IMR-90 (cell line): ENCODE results near the gene KCP. TPM values are rescaled to one million over a fixed set of nuclear protein-coding genes. Genes with fewer than 3 reads are reported as not detected.
A peak's percentile ranks its signal among the peaks of the same experiment; 100 is the strongest.

Experiments used
- ATAC-seq: fragments of 200-7000 bp; cut with Tn5 transposase; 2 replicates; pipeline ENCODE4 v1.9.1; 2020; ENCODE audit warnings: low read depth, mild to moderate bottlenecking, moderate library complexity
- BruUV-seq: library from RNA; stranded (reverse); fragments of 400-500 nt; replicated peaks from 2 replicates; lab custom pipeline; 2021; lab: Mats Ljungman, UMichigan
- CTCF ChIA-PET: fragments of 300-600 bp; formaldehyde crosslinking; extraction: SDS; loops from one replicate; lab custom pipeline; 2021; ENCODE audit warnings: antibody characterized with exemption; lab: Yijun Ruan, JAX
- POLR2A ChIA-PET: fragments of 300-600 bp; sonication (Branson Sonifier 250); formaldehyde crosslinking; loops from one replicate; lab custom pipeline; 2022; ENCODE audit warnings: antibody characterized with exemption; ENCODE audit not compliant: unreplicated experiment; lab: Charles Lee
- DNase-seq: peaks from one replicate; pipeline ENCODE4 v3.0.0; 2013
- H2AFZ ChIP-seq: replicated peaks from 2 replicates; pipeline ENCODE3; 2013; ENCODE audit warnings: low read length, mild to moderate bottlenecking; ENCODE audit not compliant: poor library complexity
- H2AK5ac ChIP-seq: 2 replicates; pipeline ENCODE4 v1.6.1; 2013; ENCODE audit warnings: low read depth, low read length, inconsistent platforms
- H2AK9ac ChIP-seq: replicated peaks from 2 replicates; pipeline ENCODE3; 2013; ENCODE audit warnings: mild to moderate bottlenecking, low read depth, low read length, moderate library complexity; ENCODE audit not compliant: poor library complexity
- H2BK120ac ChIP-seq: 2 replicates; pipeline ENCODE4 v1.6.1; 2013; ENCODE audit warnings: low read depth, low read length, inconsistent platforms
- H2BK15ac ChIP-seq: 3 replicates; pipeline ENCODE4 v1.6.1; 2013; ENCODE audit warnings: low read depth, low read length, inconsistent platforms
- H2BK20ac ChIP-seq: 2 replicates; pipeline ENCODE4 v1.6.1; 2013; ENCODE audit warnings: low read depth, mild to moderate bottlenecking, inconsistent platforms, low read length, moderate library complexity
- H2BK5ac ChIP-seq: 2 replicates; pipeline ENCODE4 v1.6.1; 2013; ENCODE audit warnings: mild to moderate bottlenecking, low read depth, low read length, inconsistent platforms; ENCODE audit not compliant: poor library complexity, severe bottlenecking
- H3K14ac ChIP-seq: replicated peaks from 2 replicates; pipeline ENCODE4 v1.6.1; 2013; ENCODE audit warnings: low read depth, low read length, inconsistent platforms
- H3K18ac ChIP-seq: 2 replicates; pipeline ENCODE4 v1.6.1; 2013; ENCODE audit warnings: low read depth, low read length, control low read depth
- H3K23ac ChIP-seq: 2 replicates; pipeline ENCODE4 v1.6.1; 2013; ENCODE audit warnings: low read depth, low read length, inconsistent platforms
- H3K27ac ChIP-seq: 2 replicates; pipeline ENCODE4 v1.5.1; 2013; ENCODE audit warnings: mild to moderate bottlenecking, control low read depth, low read length; ENCODE audit not compliant: insufficient read depth
- H3K27me3 ChIP-seq: 2 replicates; pipeline ENCODE4 v1.6.1; 2013; ENCODE audit warnings: low read length; ENCODE audit not compliant: control insufficient read depth, insufficient read depth
- H3K36me3 ChIP-seq: 2 replicates; pipeline ENCODE4 v1.6.1; 2013; ENCODE audit warnings: low read length, mixed read lengths; ENCODE audit not compliant: control insufficient read depth, insufficient read depth
- H3K4ac ChIP-seq: 2 replicates; pipeline ENCODE4 v1.6.1; 2013; ENCODE audit warnings: low read depth, low read length, inconsistent platforms
- H3K4me1 ChIP-seq: 2 replicates; pipeline ENCODE4 v1.6.1; 2013; ENCODE audit warnings: low read length, mixed read lengths; ENCODE audit not compliant: control insufficient read depth, insufficient read depth
- H3K4me2 ChIP-seq: 2 replicates; pipeline ENCODE4 v1.6.1; 2013; ENCODE audit warnings: low read depth, mild to moderate bottlenecking, control low read depth, low read length, moderate library complexity
- H3K4me3 ChIP-seq: 2 replicates; pipeline ENCODE4 v1.5.1; 2013; ENCODE audit warnings: low read depth, mild to moderate bottlenecking, control low read depth, low read length, moderate library complexity; ENCODE audit not compliant: insufficient read depth
- H3K56ac ChIP-seq: 2 replicates; pipeline ENCODE4 v1.6.1; 2013; ENCODE audit warnings: low read length, inconsistent platforms; ENCODE audit not compliant: insufficient read depth; ENCODE audit errors: extremely low read depth
- H3K79me1 ChIP-seq, 2 experiments: 2 replicates each; pipeline ENCODE4 v1.6.1; 2013; ENCODE audit warnings: low read length in 2 of 2, inconsistent platforms in 1 of 2, low read depth in 1 of 2
- H3K9ac ChIP-seq: 2 replicates; pipeline ENCODE4 v1.6.1; 2013; ENCODE audit warnings: low read depth, low read length, control low read depth
- H3K9me1 ChIP-seq: 2 replicates; pipeline ENCODE4 v1.6.1; 2013; ENCODE audit warnings: low read length, inconsistent platforms; ENCODE audit not compliant: insufficient read depth
- H3K9me3 ChIP-seq: 2 replicates; pipeline ENCODE4 v1.6.1; 2013; ENCODE audit warnings: low read length; ENCODE audit not compliant: control insufficient read depth, insufficient read depth
- H4K20me1 ChIP-seq: 2 replicates; pipeline ENCODE4 v1.6.1; 2013; ENCODE audit warnings: low read length, inconsistent platforms; ENCODE audit not compliant: insufficient read depth
- H4K5ac ChIP-seq: 2 replicates; pipeline ENCODE4 v1.6.1; 2013; ENCODE audit warnings: mild to moderate bottlenecking, low read depth, low read length, control low read depth
- H4K8ac ChIP-seq, 2 experiments: 2 replicates each; pipeline ENCODE4 v1.6.1; 2013; ENCODE audit warnings: low read depth in 2 of 2, low read length in 2 of 2, control low read depth in 1 of 2, inconsistent platforms in 1 of 2
- H4K91ac ChIP-seq: 2 replicates; pipeline ENCODE4 v1.6.1; 2013; ENCODE audit warnings: low read depth, low read length, inconsistent platforms; ENCODE audit not compliant: insufficient read depth
- MAZ ChIP-seq: IDR thresholded peaks from 2 replicates; pipeline ENCODE4 v1.6.1; 2012; ENCODE audit warnings: low read depth, mild to moderate bottlenecking, low read length, improper control_type of control experiment, moderate library complexity, borderline replicate concordance
- RCOR1 ChIP-seq: IDR thresholded peaks from 2 replicates; pipeline ENCODE4 v1.6.1; 2012; ENCODE audit warnings: mild to moderate bottlenecking, low read length, improper control_type of control experiment; ENCODE audit not compliant: insufficient replicate concordance
- WGBS, 2 experiments: methylation state at CpG; one replicate each; pipeline versions ENCODE4 v1.1.5 to v1.1.7; 2013; ENCODE audit warnings: missing lambda C conversion rate in 2 of 2; ENCODE audit not compliant: insufficient read length in 1 of 2; ENCODE audit errors: extremely low coverage in 2 of 2; 5-methylcytosine and 5-hydroxymethylcytosine counted together
- dilution Hi-C: fragments of 300-500 bp; cut with HindIII; formaldehyde crosslinking; loops from one replicate; pipeline ENCODE4 v1.14.3; 2018; ENCODE audit warnings: low sequenced_read_pairs; ENCODE audit not compliant: unreplicated experiment
- in situ Hi-C: fragments of 300-500 bp; cut with MboI; formaldehyde crosslinking; loops from 3 replicates; pipeline ENCODE4 v1.14.3; 2019; ENCODE audit warnings: low sequenced_read_pairs, inconsistent platforms, mixed read lengths
- intact Hi-C: fragments of 100-400 bp; cut with micrococcal nuclease; formaldehyde crosslinking; loops from 2 replicates; pipeline ENCODE4 v1.10.0; 2022
- polyA plus RNA-seq, 3 experiments: library from polyadenylated mRNA; depleted of rRNA; stranded (reverse); fragments of >200 nt; gene quantifications; 2 replicates each; pipeline ENCODE4 v1.2.3, GENCODE V29; 2012; ENCODE audit warnings: low replicate concordance in 1 of 3
- total RNA-seq: library from RNA; depleted of rRNA; stranded (reverse); fragments of >200 nt; gene quantifications from 2 replicates; pipeline ENCODE4 v1.2.3, GENCODE V29; 2012

The KCP gene
- total and polyA plus RNA-seq, 2 of the 4 experiments (the other 2 are of a cell fraction), result 0.03 TPM; not detected in 1

DNA sequence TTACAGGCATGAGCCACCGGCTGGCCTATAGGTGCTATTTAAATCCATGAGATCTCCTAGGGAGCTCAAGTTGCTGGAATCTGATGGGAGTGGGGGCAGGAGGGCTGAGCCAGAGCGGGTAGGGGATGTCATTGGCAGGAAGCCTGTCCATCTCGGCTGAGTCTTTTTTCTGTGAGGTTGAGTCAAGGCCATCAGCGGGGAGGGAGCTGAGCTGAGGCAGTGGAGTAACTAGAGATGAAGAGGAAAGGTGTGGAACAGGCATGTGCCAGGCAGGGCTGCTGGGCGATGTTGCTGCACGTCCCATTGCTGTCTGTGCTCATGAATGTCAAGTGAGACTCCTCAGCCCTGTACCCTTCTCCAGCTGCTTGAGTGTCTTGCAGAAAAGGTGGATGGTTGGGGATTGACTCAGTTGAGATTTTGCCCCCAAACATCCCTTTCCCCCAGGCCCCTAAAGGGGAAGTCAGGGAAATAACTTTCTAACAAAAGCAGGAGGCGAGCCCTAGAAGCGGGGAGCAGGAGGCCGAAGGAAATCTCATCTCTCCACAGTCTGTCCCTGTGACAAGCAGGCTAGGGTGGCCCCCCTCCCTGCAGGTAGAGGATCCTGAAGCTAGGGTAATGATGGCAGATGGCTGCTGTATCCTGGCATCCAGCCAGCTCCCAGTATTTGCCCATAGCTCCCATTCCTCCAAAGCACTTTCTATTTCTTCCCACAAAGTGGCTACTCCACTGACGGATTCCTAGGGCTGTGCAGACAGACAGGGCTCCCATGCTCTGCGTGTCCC is 42.5 kb downstream of the KCP start:
- no peak overlapping the region for H3K4me3 ChIP-seq
- H2AK9ac ChIP-seq, result no peak overlapping the region
- peaks cover 2% of the 10 kb centered on the region for H3K4me1 ChIP-seq
- H3K4me2 ChIP-seq, result no peak overlapping the region
- no peak overlapping the region for H3K4ac ChIP-seq
- peaks cover 10 to 13% of the 10 kb centered on the region in 2 experiments for H3K79me1 ChIP-seq
- no peak overlapping the region for H3K56ac ChIP-seq
- H3K14ac ChIP-seq, result no peak overlapping the region
- H3K9me3 ChIP-seq, result no peaks in the 10 kb centered on the region
- no TSS peak for BruUV-seq
- TF ChIP-seq MAZ (0 out of 2 replicates have a peak, but pooled peaks have one; percentile 14), RCOR1 (no peak)
- dilution Hi-C loops (no loop called here), intact Hi-C loops (no loop called here), in situ Hi-C loops (no loop called here)
- DNase-seq (peak; percentile 51), ATAC-seq (no peak)
- H4K5ac ChIP-seq, result no peak overlapping the region
- 60% methylated on average over 3 of the region's 11 CpGs; no CpG with 5 or more reads in 1 of the 2 experiments for WGBS, 2 experiments
- no peak overlapping the region for H2AK5ac ChIP-seq
- peaks cover 25% of the 10 kb centered on the region for H3K27me3 ChIP-seq
- H4K8ac ChIP-seq, result no peak overlapping the region
- H3K23ac ChIP-seq, result no peak overlapping the region
- peak overlapping the region; percentile 40 for H2AFZ ChIP-seq
- POLR2A ChIA-PET, result interaction anchor here (0.6 kb wide), 1 partner anchor 257 kb away, joined by 4 read pairs; no protein-coding TSS in a partner anchor
- peaks cover 16% of the 10 kb centered on the region for H3K36me3 ChIP-seq
- H2BK5ac ChIP-seq, result no peak overlapping the region
- CTCF ChIA-PET, result no interaction called here
- H3K9ac ChIP-seq, result no peak overlapping the region
- H3K27ac ChIP-seq, result no peak overlapping the region
- H4K20me1 ChIP-seq, result peaks cover 31% of the 10 kb centered on the region
- no peak overlapping the region for H3K18ac ChIP-seq
- no peak overlapping the region for H2BK15ac ChIP-seq
- no peak overlapping the region for H2BK20ac ChIP-seq
- no peaks in the 10 kb centered on the region for H3K9me1 ChIP-seq
- no peak overlapping the region for H2BK120ac ChIP-seq
- H4K91ac ChIP-seq, result no peak overlapping the region
